HG03108 (cell line): ENCODE measurements around the gene PROP1.
"Not testable (repeated sequence)": the region's sequence is repeated elsewhere in the genome, so short reads cannot be mapped to it uniquely, and the experiment has no call there.

Experiments used
- ATAC-seq: cut with Tn5 transposase; IDR thresholded peaks from one replicate; pipeline ENCODE4 v1.9.1; 2021; ENCODE audit warnings: moderate library complexity; ENCODE audit not compliant: unreplicated experiment

The PROP1 gene

GRCh38 chr5:177995691-177996595, at the start of gene PROP1:
Gene PROP1, minus strand, starts transcription at chr5:177996242. Its CDS starts 309 bp downstream, at chr5:177995933.
- ATAC-seq, result no peak

DNA sequence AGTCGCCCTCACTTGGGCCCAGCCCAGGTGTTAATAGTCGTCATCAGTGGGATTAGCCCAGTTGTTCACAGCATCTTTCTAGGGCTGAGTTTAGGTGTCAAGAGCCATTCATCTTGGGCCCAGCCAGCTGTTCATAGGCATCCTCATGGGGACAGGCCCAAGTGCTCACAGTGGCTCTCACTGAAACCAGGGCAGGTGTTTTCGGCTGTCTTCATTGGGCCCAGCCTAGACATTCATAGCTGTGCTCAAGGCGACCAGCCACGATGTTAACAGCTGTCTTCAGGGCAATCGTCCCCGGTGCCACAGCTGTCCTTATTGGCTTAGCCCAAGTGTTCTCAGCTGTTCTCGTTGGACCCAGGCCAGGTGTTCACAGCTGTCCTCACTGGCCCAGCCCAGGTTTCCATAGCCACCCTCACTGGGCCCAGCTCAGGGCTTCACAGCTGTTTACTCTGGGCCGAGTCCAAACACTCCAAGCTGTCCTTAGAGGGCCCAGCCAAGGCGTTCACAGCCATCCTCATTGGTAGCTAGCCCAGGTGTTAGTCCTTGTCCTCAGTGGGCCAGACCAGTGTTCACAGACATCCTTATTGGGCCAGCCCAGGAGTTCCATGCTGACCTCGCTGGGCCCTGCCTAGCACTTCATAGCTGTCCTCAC, 23.5 kb upstream of the PROP1 start:
- not testable (repeated sequence) for ATAC-seq

GRCh38 chr5:178012758-178013157, 16.7 kb upstream of the PROP1 start:
- not testable (repeated sequence) for ATAC-seq

- ATAC-seq, result not testable (repeated sequence)
These were observed 15.9 kb upstream of the PROP1 start for GRCh38 chr5:178011816-178012554.

- not testable (repeated sequence) for ATAC-seq
These were observed 11.2 kb upstream of the PROP1 start for GRCh38 chr5:178007272-178007671.

GRCh38 chr5:178006536-178007231, 10.6 kb upstream of the PROP1 start:
- ATAC-seq, result not testable (repeated sequence)

GRCh38 chr5:178006181-178006535, 10.1 kb upstream of the PROP1 start:
- ATAC-seq, result not testable (repeated sequence)

DNA sequence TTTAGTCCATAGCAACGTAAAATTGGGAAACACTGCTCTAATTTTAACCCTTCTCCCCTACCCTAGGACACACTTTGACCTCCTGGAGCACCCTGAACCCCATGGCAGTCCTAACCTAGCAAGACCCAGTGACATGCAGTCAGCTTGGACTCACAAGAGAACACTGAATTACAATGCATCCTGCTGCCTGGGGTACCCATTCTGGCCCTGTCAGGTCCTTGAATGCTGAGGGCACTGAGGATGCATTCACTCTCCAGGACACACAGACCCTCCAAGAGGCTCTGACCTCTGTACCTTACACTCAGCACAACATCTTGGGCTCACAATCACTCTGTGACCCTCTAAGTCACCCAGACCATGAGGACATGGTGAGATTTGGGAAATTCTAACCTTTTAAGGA, 1.8 kb upstream of the PROP1 start:
- ATAC-seq, result no peak

- ATAC-seq, result no peak
These were observed 1.3 kb upstream of the PROP1 start for GRCh38 chr5:177997319-177997670.

DNA sequence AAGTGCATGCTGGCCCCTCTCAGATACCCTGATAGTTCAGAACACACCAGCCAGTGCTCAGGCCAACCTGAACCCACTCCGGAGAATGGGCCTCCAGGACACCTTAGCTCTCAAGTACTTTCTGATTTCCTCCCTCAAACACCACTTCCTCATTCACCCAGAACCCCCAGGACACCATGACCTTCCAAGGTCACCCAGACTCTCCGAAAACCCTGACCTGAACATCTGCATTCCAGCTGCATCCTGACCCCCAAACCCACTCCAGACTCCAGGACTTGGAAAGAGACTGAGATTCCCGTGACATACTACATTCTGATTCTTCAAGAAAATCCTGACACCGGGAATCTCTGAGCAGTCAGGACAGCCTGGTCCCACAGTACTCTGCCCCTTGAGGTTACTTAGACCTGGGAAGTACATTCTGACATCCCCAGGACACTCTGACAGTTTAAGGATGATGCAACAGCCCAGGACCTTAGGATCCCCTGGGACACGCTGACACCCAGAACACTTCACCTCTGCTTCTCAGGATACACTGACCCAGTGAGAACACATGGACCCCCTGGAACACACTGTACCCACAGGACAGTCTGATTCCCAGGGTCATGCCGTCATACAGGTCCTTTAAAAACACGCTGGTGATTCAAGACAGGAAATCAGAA, 747 bp upstream of the PROP1 start:
- no peak for ATAC-seq

- ATAC-seq, result no peak
These were observed 1.4 kb downstream of the PROP1 start for GRCh38 chr5:177994561-177995190.

- ATAC-seq, result no peak
These were observed 2.0 kb downstream of the PROP1 start for GRCh38 chr5:177994063-177994462.

- ATAC-seq, result no peak
These were observed 3.6 kb downstream of the PROP1 start for GRCh38 chr5:177992466-177992865.

- no peak for ATAC-seq
These were observed 6.9 kb downstream of the PROP1 start for GRCh38 chr5:177988989-177989625.

DNA sequence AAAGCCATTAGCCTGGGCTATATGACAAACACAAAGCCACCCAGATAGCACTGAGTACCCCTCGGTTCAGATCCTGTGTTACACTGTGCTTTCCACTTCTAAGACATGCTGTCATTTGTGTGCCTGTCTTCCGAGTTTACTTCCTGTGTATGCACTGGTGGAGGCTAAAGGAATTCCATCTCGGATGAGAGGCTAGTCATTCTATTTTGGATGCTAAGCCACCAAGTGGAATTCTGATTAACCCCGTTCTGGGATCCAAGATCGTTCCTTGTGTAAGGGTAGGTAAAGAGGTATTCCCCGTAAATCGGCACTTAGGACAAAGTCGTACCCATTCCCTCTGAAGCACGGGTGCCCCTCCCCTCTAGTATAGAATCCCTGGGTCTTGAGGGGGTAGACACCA, 8.7 kb downstream of the PROP1 start:
- ATAC-seq, result no peak

DNA sequence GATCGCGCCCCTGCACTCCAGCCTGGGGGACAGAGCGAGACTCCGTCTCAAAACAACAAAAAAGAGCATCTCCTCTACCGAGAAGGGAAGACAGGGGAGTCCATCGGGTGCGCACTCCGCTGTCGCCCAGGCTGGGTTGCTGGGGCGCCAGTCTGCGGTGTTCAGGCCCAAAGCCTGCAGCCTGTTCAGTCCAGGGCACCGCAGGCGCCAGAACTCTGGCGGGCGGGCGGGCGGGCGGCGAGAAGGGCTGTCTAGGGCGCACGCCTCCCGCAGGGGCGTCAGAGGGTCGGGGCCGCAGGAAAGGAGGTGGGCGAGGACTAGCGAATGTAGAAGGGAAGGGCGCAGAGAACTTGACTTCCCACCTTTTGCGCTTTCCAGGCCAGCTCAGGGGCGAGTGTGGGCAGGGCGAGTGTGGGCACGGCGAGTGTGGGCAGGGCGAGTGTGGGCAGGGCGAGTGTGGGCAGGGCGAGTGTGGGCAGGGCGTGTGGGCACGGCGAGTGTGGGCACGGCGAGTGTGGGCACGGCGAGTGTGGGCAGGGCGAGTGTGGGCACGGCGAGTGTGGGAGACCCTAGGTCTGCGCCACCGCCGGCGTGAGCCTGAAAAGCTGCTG, 10.5 kb downstream of the PROP1 start:
- no peak for ATAC-seq

- ATAC-seq, result no peak
These were observed 11.3 kb downstream of the PROP1 start for GRCh38 chr5:177984584-177985206.

DNA sequence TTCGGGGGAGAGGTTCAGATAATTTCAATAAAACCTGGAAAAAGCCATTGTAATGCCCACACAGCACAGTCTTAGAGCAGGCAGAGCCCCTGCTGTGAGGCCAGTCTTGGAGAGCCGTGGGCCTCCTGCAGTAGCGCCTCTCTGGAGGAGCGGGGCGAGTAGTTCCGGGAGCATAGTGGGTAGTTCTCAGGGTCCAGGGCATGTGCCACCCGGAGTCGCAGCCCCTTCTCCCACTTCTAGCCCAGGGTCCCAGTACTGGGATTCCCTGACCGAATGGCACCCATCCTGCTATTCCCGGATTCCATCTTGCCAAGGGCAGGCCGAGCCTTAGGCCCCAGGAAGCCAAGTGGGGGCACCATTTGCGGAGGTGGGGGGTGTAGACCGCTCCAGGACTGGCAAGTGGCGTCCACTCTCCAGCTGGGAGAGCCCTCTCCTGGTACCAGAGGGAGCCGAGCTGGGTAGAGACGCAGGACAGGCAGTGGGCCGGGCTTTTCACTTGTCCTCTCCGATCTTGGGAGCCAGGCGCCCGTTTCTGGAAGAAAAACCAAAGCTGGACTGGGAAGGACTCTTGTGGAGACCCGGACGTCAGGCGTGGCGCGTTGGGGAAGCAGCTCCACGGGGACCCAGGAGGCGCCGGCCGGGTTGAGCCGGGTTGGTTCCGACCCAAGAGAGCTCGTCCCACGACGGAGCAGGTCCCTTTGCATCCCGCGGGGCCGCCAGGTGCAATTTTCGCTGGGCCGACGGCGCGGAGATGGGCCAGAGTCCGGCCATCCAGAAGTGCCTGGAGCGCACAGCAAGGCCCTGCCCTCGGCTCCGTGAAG, 12.1 kb downstream of the PROP1 start:
- no peak for ATAC-seq
